Measurements from ENCODE around the gene THRA. TPM values are rescaled to one million over a fixed set of nuclear protein-coding genes. Genes with fewer than 3 reads are reported as not detected.
A peak's percentile ranks its signal among the peaks of the same experiment; 100 is the strongest.

Gene THRA
- total and polyA plus RNA-seq, 2 of the 8 experiments (the other 6 are each of a cell fraction or from before 2014, with no cell fraction given): 6.4 to 10.2 TPM

GRCh38 chr17:40122136-40122998, 59.6 kb downstream of the THRA start (continued):
- no peak for TF ChIP-seq KDM5A (IDR thresholded peaks at IDR 0.05; ENCODE audit: low read length)
- no peak for TF ChIP-seq CTBP2 (IDR thresholded peaks at IDR 0.05; ENCODE audit: borderline replicate concordance, insufficient read depth, insufficient read length, low read length)
- no peak for TF ChIP-seq MAFK (IDR thresholded peaks at IDR 0.05; ENCODE audit: low read depth, low read length)
- TF ChIP-seq CTCF (IDR thresholded peaks at IDR 0.05; ENCODE audit: control extremely low read depth in 1 of 3, insufficient read depth in 1 of 3, low read depth in 1 of 3, low read length in 3 of 3): peak; percentile 2 to 15 (median 5); a peak in 3 of 4 replicates
- no peak for TF ChIP-seq POU5F1 (IDR thresholded peaks at IDR 0.05; ENCODE audit: low read depth, low read length)
- TF ChIP-seq KDM4A (IDR thresholded peaks at IDR 0.05; ENCODE audit: low read depth, low read length, severe bottlenecking): peak; percentile 25
- TF ChIP-seq RFX5 (IDR thresholded peaks at IDR 0.05; ENCODE audit: borderline replicate concordance, low read depth, low read length): no peak
- TF ChIP-seq CHD2 (IDR thresholded peaks at IDR 0.05; ENCODE audit: low read length): no peak
- TF ChIP-seq RNF2 (IDR thresholded peaks at IDR 0.05; ENCODE audit: borderline replicate concordance, low read depth, low read length, missing control alignments, poor library complexity, severe bottlenecking): no peak
- TF ChIP-seq SIRT6 (IDR thresholded peaks at IDR 0.05; ENCODE audit: low read length): no peak
- TF ChIP-seq NRF1 (IDR thresholded peaks at IDR 0.05; ENCODE audit: low read depth, low read length): no peak
- TF ChIP-seq EP300 (IDR thresholded peaks at IDR 0.05; ENCODE audit: borderline replicate concordance in 1 of 2, low read depth in 2 of 2, low read length in 2 of 2): no peak
- no peak for TF ChIP-seq FOSL1 (IDR thresholded peaks at IDR 0.05; ENCODE audit: insufficient read depth, low read depth, low read length)
- no peak for TF ChIP-seq JUND (IDR thresholded peaks at IDR 0.05; ENCODE audit: low read length)
- no peak for TF ChIP-seq TEAD4 (IDR thresholded peaks at IDR 0.05; ENCODE audit: low read depth, low read length)
- no peak for TF ChIP-seq GTF2F1 (IDR thresholded peaks at IDR 0.05; ENCODE audit: borderline replicate concordance, low read depth, low read length)
- no peak for TF ChIP-seq RBBP5 (IDR thresholded peaks at IDR 0.05; ENCODE audit: borderline replicate concordance, low read depth, low read length)

All from H1 (cell line).